MCF 10A (cell line): ENCODE data around the gene TYRP1. TPM values are rescaled to one million over a fixed set of nuclear protein-coding genes. Genes with fewer than 3 reads are reported as not detected.
A peak's percentile ranks its signal among the peaks of the same experiment; 100 is the strongest.

Experiments used
- BruUV-seq: library from RNA; stranded (reverse); fragments of 400-500 nt; replicated peaks from 2 replicates; lab custom pipeline; 2021; lab: Mats Ljungman, UMichigan
- CTCF ChIA-PET: fragments of 300-600 bp; sonication (Branson Sonifier 250); formaldehyde crosslinking; extraction: SDS; loops from one replicate; lab custom pipeline; 2021; ENCODE audit warnings: antibody characterized with exemption, inconsistent platforms; lab: Yijun Ruan, JAX
- POLR2A ChIA-PET: fragments of 300-600, 350-650 bp; sonication (Branson Sonifier 250); formaldehyde crosslinking; extraction: SDS; loops from one replicate; lab custom pipeline; 2020; ENCODE audit warnings: antibody characterized with exemption, inconsistent platforms; lab: Yijun Ruan, JAX
- DNase-seq: peaks from one replicate; pipeline ENCODE4 v3.0.0-alpha.2; 2018; ENCODE audit not compliant: unreplicated experiment
- H3K27ac Mint-ChIP-seq: one replicate; pipeline ENCODE4 v1.8.0; 2022; ENCODE audit warnings: mild to moderate bottlenecking, low read depth, mixed read lengths; ENCODE audit not compliant: unreplicated experiment
- H3K27me3 Mint-ChIP-seq: one replicate; pipeline ENCODE4 v1.8.0; 2022; ENCODE audit warnings: mixed read lengths; ENCODE audit not compliant: insufficient read depth, unreplicated experiment
- H3K36me3 Mint-ChIP-seq: one replicate; pipeline ENCODE4 v1.8.0; 2022; ENCODE audit warnings: mild to moderate bottlenecking, moderate library complexity, mixed read lengths; ENCODE audit not compliant: insufficient read depth, unreplicated experiment
- H3K4me1 Mint-ChIP-seq: one replicate; pipeline ENCODE4 v1.8.0; 2022; ENCODE audit warnings: mixed read lengths; ENCODE audit not compliant: insufficient read depth, unreplicated experiment
- H3K4me3 Mint-ChIP-seq: one replicate; pipeline ENCODE4 v1.8.0; 2022; ENCODE audit warnings: mild to moderate bottlenecking, moderate library complexity, mixed read lengths; ENCODE audit not compliant: unreplicated experiment
- H3K9me3 Mint-ChIP-seq: one replicate; pipeline ENCODE4 v1.8.0; 2022; ENCODE audit warnings: mixed read lengths; ENCODE audit not compliant: unreplicated experiment
- CTCF ChIP-seq: fragments of 200-600 bp; IDR thresholded peaks from one replicate; pipeline ENCODE4 v1.8.0; 2022; ENCODE audit warnings: antibody characterized with exemption, mild to moderate bottlenecking; ENCODE audit not compliant: unreplicated experiment
- intact Hi-C: fragments of 100-400 bp; cut with micrococcal nuclease; formaldehyde crosslinking; loops from 2 replicates; pipeline ENCODE4 v1.14.1; 2022
- total RNA-seq: library from RNA; stranded (reverse); gene quantifications from 2 replicates; pipeline ENCODE4 v1.2.3, GENCODE V29; 2022

Gene TYRP1
- total RNA-seq, 1 experiment from 2014 or later = not detected

- H3K9me3 Mint-ChIP-seq = no peaks in the 10 kb centered on the region
- DNase-seq = no peak
- no peaks in the 10 kb centered on the region for H3K36me3 Mint-ChIP-seq
- peaks cover 21% of the 10 kb centered on the region for H3K4me1 Mint-ChIP-seq
- H3K27ac Mint-ChIP-seq = no peak overlapping the region
- POLR2A ChIA-PET = interaction anchor here (0.5 to 1.6 kb wide), 2 partner anchors 71 to 163 kb away, joined by 4 to 5 read pairs; no protein-coding TSS in a partner anchor
- CTCF ChIA-PET = interaction anchor here (1.6 to 2.8 kb wide), 3 partner anchors 54 to 372 kb away, joined by 6 to 24 read pairs (median 8); no protein-coding TSS in a partner anchor
- TF ChIP-seq CTCF = peak; percentile 18
- no peaks in the 10 kb centered on the region for H3K27me3 Mint-ChIP-seq
- no TSS peak for BruUV-seq
- intact Hi-C loops = no loop called here
- no peak overlapping the region for H3K4me3 Mint-ChIP-seq
Measured at GRCh38 chr9:12716823-12717600, 23.8 kb downstream of the TYRP1 start.

- BruUV-seq = no TSS peak
- no peaks in the 10 kb centered on the region for H3K9me3 Mint-ChIP-seq
- H3K27ac Mint-ChIP-seq = no peak overlapping the region
- H3K4me1 Mint-ChIP-seq = peaks cover 24% of the 10 kb centered on the region
- intact Hi-C loops = no loop called here
- TF ChIP-seq CTCF = no peak
- POLR2A ChIA-PET = interaction anchor here (1.6 kb wide), 1 partner anchor 162 kb away, joined by 5 read pairs; no protein-coding TSS in a partner anchor
- no peaks in the 10 kb centered on the region for H3K27me3 Mint-ChIP-seq
- DNase-seq = no peak
- CTCF ChIA-PET = interaction anchor here (0.7 to 3.0 kb wide), 18 partner anchors 10 to 1716 kb away, joined by 3 to 39 read pairs (median 7); no protein-coding TSS in a partner anchor
- no peak overlapping the region for H3K4me3 Mint-ChIP-seq
- no peaks in the 10 kb centered on the region for H3K36me3 Mint-ChIP-seq
Measured at GRCh38 chr9:12717907-12718306, 24.7 kb downstream of the TYRP1 start.

GRCh38 chr9:12718482-12719026, 25.4 kb downstream of the TYRP1 start:
- CTCF ChIA-PET = interaction anchor here (0.5 to 3.0 kb wide), 33 partner anchors 9 to 1715 kb away, joined by 3 to 39 read pairs (median 4); partner anchors contain the start of gene LURAP1L

More at GRCh38 chr9:12718482-12719026, 25.4 kb downstream of the TYRP1 start:
- Mint-ChIP-seq H3K36me3 (no peaks in the 10 kb centered on the region), H3K4me1 (peaks cover 30% of the 10 kb centered on the region), H3K27ac (no peak overlapping the region), H3K27me3 (no peaks in the 10 kb centered on the region), H3K4me3 (no peak overlapping the region), H3K9me3 (no peaks in the 10 kb centered on the region)
- BruUV-seq = no TSS peak
- intact Hi-C loops = loop anchor here (1.0 kb wide), 1 partner anchor 370 kb away; no protein-coding TSS in a partner anchor
- no peak for TF ChIP-seq CTCF
- POLR2A ChIA-PET = interaction anchor here (1.6 to 2.3 kb wide), 2 partner anchors 58 to 162 kb away, joined by 5 to 8 read pairs; no protein-coding TSS in a partner anchor
- DNase-seq = no peak
